ENCODE data around the gene KCNAB2. TPM values are rescaled to one million over a fixed set of nuclear protein-coding genes. Genes with fewer than 3 reads are reported as not detected.

KCNAB2 gene
- total and polyA plus RNA-seq, 4 donors: 1.8 to 5.9 (median 4.5) TPM

DNA sequence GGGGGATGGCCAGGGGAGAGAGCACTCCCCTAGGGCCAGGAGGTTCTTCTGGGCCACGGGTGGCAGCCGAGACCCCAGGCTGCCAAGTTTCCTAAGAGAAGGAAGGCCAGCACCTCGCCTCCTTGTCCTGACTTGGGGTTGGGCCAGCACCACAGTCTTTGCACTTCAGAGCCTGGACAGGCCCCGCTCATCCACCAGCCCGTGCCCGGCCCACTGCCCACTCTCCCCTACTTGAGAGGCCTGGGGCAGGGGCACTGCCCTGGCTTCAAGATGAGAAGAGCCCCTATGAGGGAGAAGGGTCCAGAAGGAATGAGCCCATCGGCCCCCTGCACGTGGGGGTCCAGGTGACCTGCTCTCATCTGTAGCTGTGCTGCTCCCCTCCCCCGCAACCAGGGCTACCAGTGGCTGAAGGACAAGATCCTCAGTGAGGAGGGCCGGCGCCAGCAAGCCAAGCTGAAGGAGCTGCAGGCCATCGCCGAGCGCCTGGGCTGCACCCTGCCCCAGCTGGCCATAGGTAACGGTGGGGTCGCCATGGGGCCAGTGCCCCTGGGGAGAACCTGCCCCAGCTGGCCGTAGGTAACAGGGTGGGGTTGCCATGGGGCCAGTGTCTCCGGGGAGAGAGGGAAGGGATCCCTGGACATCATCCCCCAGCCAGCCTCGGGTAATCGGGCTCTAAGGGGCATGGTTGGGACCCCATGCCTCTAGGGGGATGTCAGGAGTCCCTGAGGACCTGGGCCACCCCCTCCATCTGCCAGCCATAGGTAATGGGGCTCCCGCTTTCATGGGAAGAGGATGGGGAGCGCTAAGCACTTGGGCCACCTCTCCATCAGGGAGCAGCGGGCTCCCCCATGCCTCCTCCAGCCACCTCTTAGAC, 50.8 kb downstream of the KCNAB2 start:
- Histone ChIP-seq H3K27ac (ENCODE audit: low read depth in 1 of 2, low read length in 2 of 2) (no peak overlapping the region), H3K9me3 (ENCODE audit: control insufficient read depth in 4 of 4, low read length in 3 of 4) (no peaks in the 10 kb centered on the region), H3K4me1 (ENCODE audit: control insufficient read depth in 4 of 4, insufficient read depth in 4 of 4, low read length in 3 of 4) (no peaks in the 10 kb centered on the region), H3K36me3 (ENCODE audit: control insufficient read depth in 4 of 4, insufficient read depth in 3 of 4, low read depth in 1 of 4, low read length in 3 of 4) (no peaks in the 10 kb centered on the region), H3K27me3 (ENCODE audit: control insufficient read depth in 4 of 4, insufficient read depth in 4 of 4, low read length in 3 of 4) (no peaks in the 10 kb centered on the region), H3K9ac (ENCODE audit: low read depth in 1 of 2, low read length in 2 of 2) (no peak overlapping the region), H3K4me3 (ENCODE audit: low read depth in 1 of 3, low read length in 3 of 3) (no peak overlapping the region)
- WGBS: 86% methylated on average over 23 of the region's 23 CpGs
- TF ChIP-seq SP1 (IDR thresholded peaks at IDR 0.05) (no peak), MAX (IDR thresholded peaks at IDR 0.05) (no peak)
- no peak for DNase-seq (ENCODE audit: low spot score)

GRCh38 chr1:6097117-6097595, 51.5 kb downstream of the KCNAB2 start:
- TF ChIP-seq EGR1 (IDR thresholded peaks at IDR 0.05; ENCODE audit: low read depth in 2 of 2) (no peak), MAX (IDR thresholded peaks at IDR 0.05) (no peak), NR2F2 (IDR thresholded peaks at IDR 0.05) (no peak), FOXA1 (IDR thresholded peaks at IDR 0.05) (no peak), CTCF (IDR thresholded peaks at IDR 0.05; ENCODE audit: low read depth, low read length, missing input control) (no peak)
- Histone ChIP-seq H3K9me3 (ENCODE audit: control insufficient read depth in 4 of 4, low read length in 3 of 4) (no peaks in the 10 kb centered on the region), H3K27me3 (ENCODE audit: control insufficient read depth in 4 of 4, insufficient read depth in 4 of 4, low read length in 3 of 4) (no peaks in the 10 kb centered on the region), H3K4me3 (ENCODE audit: low read depth in 1 of 3, low read length in 3 of 3) (no peak overlapping the region), H3K36me3 (ENCODE audit: control insufficient read depth in 4 of 4, insufficient read depth in 3 of 4, low read depth in 1 of 4, low read length in 3 of 4) (no peaks in the 10 kb centered on the region), H3K27ac (ENCODE audit: low read depth in 1 of 2, low read length in 2 of 2) (no peak overlapping the region), H3K4me1 (ENCODE audit: control insufficient read depth in 4 of 4, insufficient read depth in 4 of 4, low read length in 3 of 4) (no peaks in the 10 kb centered on the region), H3K9ac (ENCODE audit: low read depth in 1 of 2, low read length in 2 of 2) (no peak overlapping the region)
- no peak for DNase-seq (ENCODE audit: low spot score)
- WGBS: 87% methylated on average over 15 of the region's 15 CpGs

DNA sequence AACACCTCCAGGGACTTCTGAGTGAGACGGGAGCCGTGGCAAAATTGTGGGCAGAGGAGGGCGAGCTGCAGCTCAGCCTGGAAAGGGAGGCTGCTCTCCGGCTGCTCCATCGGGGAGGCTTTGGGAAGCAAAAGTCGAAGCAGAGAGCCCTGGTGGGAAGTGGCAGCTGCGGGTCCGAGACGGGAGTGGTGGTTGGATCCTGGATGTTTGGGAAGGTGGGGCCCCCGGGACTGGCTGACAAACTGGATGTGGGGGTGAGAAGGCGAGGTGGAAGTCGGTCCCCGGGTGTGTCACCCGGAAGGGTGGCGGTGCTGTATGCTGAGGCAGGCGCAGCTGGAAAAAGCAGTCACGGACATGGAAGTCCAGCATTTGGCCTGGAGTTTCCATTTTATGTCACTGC, 52.1 kb downstream of the KCNAB2 start:
- WGBS: 80% methylated on average over 17 of the region's 17 CpGs
- H3K36me3 ChIP-seq (ENCODE audit: control insufficient read depth in 4 of 4, insufficient read depth in 3 of 4, low read depth in 1 of 4, low read length in 3 of 4): no peaks in the 10 kb centered on the region
- TF ChIP-seq CTCF (IDR thresholded peaks at IDR 0.05; ENCODE audit: low read depth, low read length, missing input control) (no peak), FOXA1 (IDR thresholded peaks at IDR 0.05) (no peak), NR2F2 (IDR thresholded peaks at IDR 0.05) (no peak), GABPA (IDR thresholded peaks at IDR 0.05 in 1 of 2, conservative IDR thresholded peaks at IDR 0.05 in 1 of 2) (no peak), YY1 (IDR thresholded peaks at IDR 0.05) (no peak), RXRA (IDR thresholded peaks at IDR 0.05) (no peak), RAD21 (IDR thresholded peaks at IDR 0.05) (no peak), EGR1 (IDR thresholded peaks at IDR 0.05; ENCODE audit: low read depth in 2 of 2) (no peak), SP1 (IDR thresholded peaks at IDR 0.05) (no peak), FOXA2 (IDR thresholded peaks at IDR 0.05) (no peak), MAX (IDR thresholded peaks at IDR 0.05) (no peak), JUND (IDR thresholded peaks at IDR 0.05) (no peak), TAF1 (conservative IDR thresholded peaks at IDR 0.05) (no peak), HNF4A (conservative IDR thresholded peaks at IDR 0.05) (no peak)
- TF ChIP-seq, protein P1, sequence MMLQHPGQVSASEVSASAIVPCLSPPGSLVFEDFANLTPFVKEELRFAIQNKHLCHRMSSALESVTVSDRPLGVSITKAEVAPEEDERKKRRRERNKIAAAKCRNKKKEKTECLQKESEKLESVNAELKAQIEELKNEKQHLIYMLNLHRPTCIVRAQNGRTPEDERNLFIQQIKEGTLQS (IDR thresholded peaks at IDR 0.05): no peak
- TF ChIP-seq, protein P2, sequence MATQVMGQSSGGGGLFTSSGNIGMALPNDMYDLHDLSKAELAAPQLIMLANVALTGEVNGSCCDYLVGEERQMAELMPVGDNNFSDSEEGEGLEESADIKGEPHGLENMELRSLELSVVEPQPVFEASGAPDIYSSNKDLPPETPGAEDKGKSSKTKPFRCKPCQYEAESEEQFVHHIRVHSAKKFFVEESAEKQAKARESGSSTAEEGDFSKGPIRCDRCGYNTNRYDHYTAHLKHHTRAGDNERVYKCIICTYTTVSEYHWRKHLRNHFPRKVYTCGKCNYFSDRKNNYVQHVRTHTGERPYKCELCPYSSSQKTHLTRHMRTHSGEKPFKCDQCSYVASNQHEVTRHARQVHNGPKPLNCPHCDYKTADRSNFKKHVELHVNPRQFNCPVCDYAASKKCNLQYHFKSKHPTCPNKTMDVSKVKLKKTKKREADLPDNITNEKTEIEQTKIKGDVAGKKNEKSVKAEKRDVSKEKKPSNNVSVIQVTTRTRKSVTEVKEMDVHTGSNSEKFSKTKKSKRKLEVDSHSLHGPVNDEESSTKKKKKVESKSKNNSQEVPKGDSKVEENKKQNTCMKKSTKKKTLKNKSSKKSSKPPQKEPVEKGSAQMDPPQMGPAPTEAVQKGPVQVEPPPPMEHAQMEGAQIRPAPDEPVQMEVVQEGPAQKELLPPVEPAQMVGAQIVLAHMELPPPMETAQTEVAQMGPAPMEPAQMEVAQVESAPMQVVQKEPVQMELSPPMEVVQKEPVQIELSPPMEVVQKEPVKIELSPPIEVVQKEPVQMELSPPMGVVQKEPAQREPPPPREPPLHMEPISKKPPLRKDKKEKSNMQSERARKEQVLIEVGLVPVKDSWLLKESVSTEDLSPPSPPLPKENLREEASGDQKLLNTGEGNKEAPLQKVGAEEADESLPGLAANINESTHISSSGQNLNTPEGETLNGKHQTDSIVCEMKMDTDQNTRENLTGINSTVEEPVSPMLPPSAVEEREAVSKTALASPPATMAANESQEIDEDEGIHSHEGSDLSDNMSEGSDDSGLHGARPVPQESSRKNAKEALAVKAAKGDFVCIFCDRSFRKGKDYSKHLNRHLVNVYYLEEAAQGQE (IDR thresholded peaks at IDR 0.05): no peak

More for the DNA sequence above, 52.1 kb downstream of the KCNAB2 start:
- H3K27me3 ChIP-seq (ENCODE audit: control insufficient read depth in 4 of 4, insufficient read depth in 4 of 4, low read length in 3 of 4): no peaks in the 10 kb centered on the region
- no peaks in the 10 kb centered on the region for H3K9me3 ChIP-seq (ENCODE audit: control insufficient read depth in 4 of 4, low read length in 3 of 4)
- DNase-seq (ENCODE audit: low spot score): no peak
- no peak overlapping the region for H3K27ac ChIP-seq (ENCODE audit: low read depth in 1 of 2, low read length in 2 of 2)
- H3K4me3 ChIP-seq (ENCODE audit: low read depth in 1 of 3, low read length in 3 of 3): no peak overlapping the region
- no peaks in the 10 kb centered on the region for H3K4me1 ChIP-seq (ENCODE audit: control insufficient read depth in 4 of 4, insufficient read depth in 4 of 4, low read length in 3 of 4)
- no peak overlapping the region for H3K9ac ChIP-seq (ENCODE audit: low read depth in 1 of 2, low read length in 2 of 2)

Data from liver (tissue), 9 donors.